Tibial nerve (tissue), 3 donors: ENCODE measurements around the gene MOAP1.

Experiments used
- POLR2A ChIP-seq, 2 donors: fragments of 450-650 bp; IDR thresholded peaks; one replicate each; pipeline ENCODE4 v1.6.1; 2017; ENCODE audit warnings: antibody characterized with exemption in 2 of 2, mild to moderate bottlenecking in 2 of 2, moderate library complexity in 2 of 2
- TF ChIP-seq, protein P1 (sequence below), 5 experiments: fragments of 200-600 bp in 3 of 5; fragments of 450-650 bp in 2 of 5; sonication (generic) in 3 of 5; IDR thresholded peaks; one replicate each; pipeline ENCODE4 v1.5.1; 2016 to 2019; ENCODE audit warnings: antibody characterized with exemption in 5 of 5, mild to moderate bottlenecking in 3 of 5, moderate library complexity in 2 of 5

DNA sequence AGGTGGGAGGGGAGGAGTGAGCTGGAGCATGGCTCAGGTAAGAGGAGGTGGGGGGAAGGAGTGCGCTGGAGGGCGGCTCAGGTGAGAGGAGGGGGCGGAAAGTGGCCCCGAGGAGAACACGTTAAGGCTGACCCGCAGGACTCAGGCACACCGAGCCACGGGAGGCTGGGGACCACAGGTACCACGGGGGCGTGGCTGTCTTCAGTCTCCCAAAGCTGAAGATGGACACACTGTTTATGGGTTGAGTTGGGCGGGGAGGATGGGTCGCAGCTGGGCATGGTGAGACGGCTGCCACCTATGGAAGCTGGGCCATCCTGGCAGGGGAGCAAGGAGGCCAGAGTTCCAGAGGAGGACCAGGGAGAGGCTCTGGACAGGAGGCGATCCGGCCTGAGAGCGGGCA is 45.8 kb upstream of the MOAP1 start:
- TF ChIP-seq, protein P1, sequence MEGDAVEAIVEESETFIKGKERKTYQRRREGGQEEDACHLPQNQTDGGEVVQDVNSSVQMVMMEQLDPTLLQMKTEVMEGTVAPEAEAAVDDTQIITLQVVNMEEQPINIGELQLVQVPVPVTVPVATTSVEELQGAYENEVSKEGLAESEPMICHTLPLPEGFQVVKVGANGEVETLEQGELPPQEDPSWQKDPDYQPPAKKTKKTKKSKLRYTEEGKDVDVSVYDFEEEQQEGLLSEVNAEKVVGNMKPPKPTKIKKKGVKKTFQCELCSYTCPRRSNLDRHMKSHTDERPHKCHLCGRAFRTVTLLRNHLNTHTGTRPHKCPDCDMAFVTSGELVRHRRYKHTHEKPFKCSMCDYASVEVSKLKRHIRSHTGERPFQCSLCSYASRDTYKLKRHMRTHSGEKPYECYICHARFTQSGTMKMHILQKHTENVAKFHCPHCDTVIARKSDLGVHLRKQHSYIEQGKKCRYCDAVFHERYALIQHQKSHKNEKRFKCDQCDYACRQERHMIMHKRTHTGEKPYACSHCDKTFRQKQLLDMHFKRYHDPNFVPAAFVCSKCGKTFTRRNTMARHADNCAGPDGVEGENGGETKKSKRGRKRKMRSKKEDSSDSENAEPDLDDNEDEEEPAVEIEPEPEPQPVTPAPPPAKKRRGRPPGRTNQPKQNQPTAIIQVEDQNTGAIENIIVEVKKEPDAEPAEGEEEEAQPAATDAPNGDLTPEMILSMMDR (IDR thresholded peaks at IDR 0.05), result no peak
- no peak for TF ChIP-seq POLR2A (IDR thresholded peaks at IDR 0.05)
